DND-41 (cell line): Measurements from ENCODE around the gene ERC1.

Source experiments
- ATAC-seq: fragments of 200-7000 bp; cut with Tn5 transposase; 3 replicates; pipeline ENCODE4 v1.9.1; 2021; ENCODE audit warnings: low read depth; ENCODE audit not compliant: insufficient read depth
- DNase-seq: peaks from one replicate; pipeline ENCODE4 v3.0.0-alpha.2; 2020
- H2AFZ ChIP-seq: 2 replicates; pipeline ENCODE4 v1.6.0; 2012; ENCODE audit warnings: low read depth, low read length
- H3K27ac ChIP-seq: 2 replicates; pipeline ENCODE4 v1.5.1; 2012; ENCODE audit warnings: low read length, inconsistent platforms
- H3K27me3 ChIP-seq: fragments of 200-600 bp; sonication (generic); 2 replicates; pipeline ENCODE4 v1.6.0; 2012; ENCODE audit warnings: low read length, mild to moderate bottlenecking, inconsistent platforms; ENCODE audit not compliant: insufficient read depth, poor library complexity
- H3K36me3 ChIP-seq: 2 replicates; pipeline ENCODE4 v1.5.1; 2012; ENCODE audit warnings: low read length, inconsistent platforms; ENCODE audit not compliant: insufficient read depth
- H3K4me1 ChIP-seq: 2 replicates; pipeline ENCODE4 v1.5.1; 2012; ENCODE audit warnings: mild to moderate bottlenecking, low read length; ENCODE audit not compliant: insufficient read depth
- H3K4me2 ChIP-seq: 2 replicates; pipeline ENCODE4 v1.6.0; 2012; ENCODE audit warnings: mild to moderate bottlenecking, moderate library complexity, low read length, inconsistent platforms; ENCODE audit not compliant: insufficient read depth
- H3K4me3 ChIP-seq, 2 experiments: fragments of 200-600 bp in 1 of 2; shearing (Covaris generic) in 1 of 2; 2 replicates each; pipeline ENCODE4 v1.5.1; 2012 to 2016; ENCODE audit warnings: inconsistent platforms in 2 of 2, low read length in 2 of 2, mild to moderate bottlenecking in 2 of 2, low read depth in 1 of 2, moderate library complexity in 1 of 2
- H3K79me2 ChIP-seq: 2 replicates; pipeline ENCODE4 v1.6.0; 2012; ENCODE audit warnings: low read length, inconsistent platforms; ENCODE audit not compliant: insufficient read depth
- H3K9ac ChIP-seq: 2 replicates; pipeline ENCODE4 v1.6.0; 2012; ENCODE audit warnings: low read depth, mild to moderate bottlenecking, inconsistent platforms, low read length, moderate library complexity
- H3K9me3 ChIP-seq: 2 replicates; pipeline ENCODE4 v1.5.1; 2012; ENCODE audit warnings: low read length, moderate library complexity, mild to moderate bottlenecking, inconsistent platforms; ENCODE audit not compliant: insufficient read depth, severe bottlenecking
- H4K20me1 ChIP-seq: 2 replicates; pipeline ENCODE4 v1.6.0; 2012; ENCODE audit warnings: low read length; ENCODE audit not compliant: insufficient read depth
- CTCF ChIP-seq: IDR thresholded peaks from 2 replicates; pipeline ENCODE4 v1.5.1; 2012; ENCODE audit warnings: borderline replicate concordance, low read length, moderate library complexity, mild to moderate bottlenecking; ENCODE audit not compliant: poor library complexity, severe bottlenecking; ENCODE audit errors: extremely low read depth
- EZH2 ChIP-seq: IDR thresholded peaks from 3 replicates; pipeline ENCODE4 v1.6.1; 2012; ENCODE audit warnings: borderline replicate concordance, low read depth, mild to moderate bottlenecking, moderate library complexity, low read length, inconsistent platforms; ENCODE audit not compliant: severe bottlenecking

The ERC1 gene

DNA sequence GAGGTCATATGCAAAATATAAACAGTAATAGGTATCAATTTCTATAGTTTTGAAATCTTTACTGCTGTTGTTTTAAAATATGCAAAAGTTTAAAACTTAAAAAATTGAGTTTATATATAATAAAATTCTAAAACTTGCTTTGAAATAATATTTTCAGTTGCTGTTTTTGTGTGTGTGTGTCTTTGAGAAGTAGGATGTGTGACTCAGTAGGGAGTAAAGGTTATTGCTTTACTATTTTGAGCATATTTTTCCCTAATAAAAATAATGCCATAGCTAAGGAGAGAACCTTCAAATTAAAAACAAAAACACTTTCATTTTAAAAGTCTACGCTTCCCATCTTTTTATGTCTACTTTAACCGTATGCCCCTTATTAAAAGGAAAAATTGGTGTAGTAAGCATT lies 365.3 kb downstream of the ERC1 start:
- Histone ChIP-seq H2AFZ (no peak overlapping the region), H3K4me2 (no peak overlapping the region), H3K9ac (no peak overlapping the region), H3K4me3 (no peak overlapping the region), H3K36me3 (no peaks in the 10 kb centered on the region), H3K9me3 (no peaks in the 10 kb centered on the region), H3K27ac (no peak overlapping the region), H3K79me2 (no peaks in the 10 kb centered on the region), H3K27me3 (no peaks in the 10 kb centered on the region), H4K20me1 (no peaks in the 10 kb centered on the region), H3K4me1 (no peaks in the 10 kb centered on the region)
- TF ChIP-seq CTCF, result no peak
- no peak for TF ChIP-seq EZH2
- no peak for DNase-seq
- no peak for ATAC-seq

DNA sequence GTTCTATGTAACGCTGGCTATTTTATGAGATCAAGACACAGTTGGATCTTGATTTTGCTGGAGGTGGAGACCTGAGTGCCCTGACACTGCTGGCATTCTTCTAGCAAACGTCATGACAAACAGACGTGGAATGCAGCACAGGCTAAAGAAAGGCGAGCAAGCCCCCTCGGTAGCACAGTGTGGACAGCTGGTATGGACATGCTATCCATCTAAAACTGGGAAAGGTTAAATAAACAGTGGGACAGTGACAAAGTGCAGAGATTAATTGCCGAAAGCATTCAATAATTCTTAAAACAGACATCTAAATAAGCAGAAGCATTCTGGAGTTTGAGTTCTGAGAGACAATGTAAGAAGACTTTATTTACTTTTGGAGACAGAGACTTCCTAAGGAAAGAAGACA lies 366.1 kb downstream of the ERC1 start:
- H3K27me3 ChIP-seq, result no peaks in the 10 kb centered on the region
- H2AFZ ChIP-seq, result no peak overlapping the region
- no peaks in the 10 kb centered on the region for H3K36me3 ChIP-seq
- H3K27ac ChIP-seq, result no peak overlapping the region
- H3K79me2 ChIP-seq, result no peaks in the 10 kb centered on the region
- H3K4me1 ChIP-seq, result no peaks in the 10 kb centered on the region
- H3K9ac ChIP-seq, result no peak overlapping the region
- no peak overlapping the region for H3K4me3 ChIP-seq
- no peak overlapping the region for H3K4me2 ChIP-seq
- ATAC-seq, result no peak
- no peaks in the 10 kb centered on the region for H3K9me3 ChIP-seq
- DNase-seq, result no peak
- no peaks in the 10 kb centered on the region for H4K20me1 ChIP-seq
- TF ChIP-seq EZH2 (no peak), CTCF (no peak)

GRCh38 chr12:1357711-1358110 lies 366.7 kb downstream of the ERC1 start:
- TF ChIP-seq EZH2 (no peak), CTCF (no peak)
- ATAC-seq, result no peak
- H3K27me3 ChIP-seq, result no peaks in the 10 kb centered on the region
- no peak overlapping the region for H3K9ac ChIP-seq
- H3K36me3 ChIP-seq, result no peaks in the 10 kb centered on the region
- no peaks in the 10 kb centered on the region for H3K4me1 ChIP-seq
- H3K79me2 ChIP-seq, result no peaks in the 10 kb centered on the region
- no peaks in the 10 kb centered on the region for H3K9me3 ChIP-seq
- no peak for DNase-seq
- no peak overlapping the region for H2AFZ ChIP-seq
- no peak overlapping the region for H3K4me2 ChIP-seq
- H3K27ac ChIP-seq, result no peak overlapping the region
- H3K4me3 ChIP-seq, result no peak overlapping the region
- no peaks in the 10 kb centered on the region for H4K20me1 ChIP-seq
